A549 treated with CpdA at 1 μM for 4 hours (cell line): Measurements from ENCODE around the gene CD58. TPM values are rescaled to one million over a fixed set of nuclear protein-coding genes. Genes with fewer than 3 reads are reported as not detected.

Experiments
- total RNA-seq: library from RNA; stranded (reverse); fragments of 200-300 nt; extraction: Qiagen RNA extraction; gene quantifications from 5 replicates; pipeline ENCODE4 v1.2.3, GENCODE V29; 2022; ENCODE audit warnings: low read depth

Gene CD58, protein sequence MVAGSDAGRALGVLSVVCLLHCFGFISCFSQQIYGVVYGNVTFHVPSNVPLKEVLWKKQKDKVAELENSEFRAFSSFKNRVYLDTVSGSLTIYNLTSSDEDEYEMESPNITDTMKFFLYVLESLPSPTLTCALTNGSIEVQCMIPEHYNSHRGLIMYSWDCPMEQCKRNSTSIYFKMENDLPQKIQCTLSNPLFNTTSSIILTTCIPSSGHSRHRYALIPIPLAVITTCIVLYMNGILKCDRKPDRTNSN
- total RNA-seq: 20.8 to 24.0 TPM (median 22.9 TPM) in 5 replicates

DNA sequence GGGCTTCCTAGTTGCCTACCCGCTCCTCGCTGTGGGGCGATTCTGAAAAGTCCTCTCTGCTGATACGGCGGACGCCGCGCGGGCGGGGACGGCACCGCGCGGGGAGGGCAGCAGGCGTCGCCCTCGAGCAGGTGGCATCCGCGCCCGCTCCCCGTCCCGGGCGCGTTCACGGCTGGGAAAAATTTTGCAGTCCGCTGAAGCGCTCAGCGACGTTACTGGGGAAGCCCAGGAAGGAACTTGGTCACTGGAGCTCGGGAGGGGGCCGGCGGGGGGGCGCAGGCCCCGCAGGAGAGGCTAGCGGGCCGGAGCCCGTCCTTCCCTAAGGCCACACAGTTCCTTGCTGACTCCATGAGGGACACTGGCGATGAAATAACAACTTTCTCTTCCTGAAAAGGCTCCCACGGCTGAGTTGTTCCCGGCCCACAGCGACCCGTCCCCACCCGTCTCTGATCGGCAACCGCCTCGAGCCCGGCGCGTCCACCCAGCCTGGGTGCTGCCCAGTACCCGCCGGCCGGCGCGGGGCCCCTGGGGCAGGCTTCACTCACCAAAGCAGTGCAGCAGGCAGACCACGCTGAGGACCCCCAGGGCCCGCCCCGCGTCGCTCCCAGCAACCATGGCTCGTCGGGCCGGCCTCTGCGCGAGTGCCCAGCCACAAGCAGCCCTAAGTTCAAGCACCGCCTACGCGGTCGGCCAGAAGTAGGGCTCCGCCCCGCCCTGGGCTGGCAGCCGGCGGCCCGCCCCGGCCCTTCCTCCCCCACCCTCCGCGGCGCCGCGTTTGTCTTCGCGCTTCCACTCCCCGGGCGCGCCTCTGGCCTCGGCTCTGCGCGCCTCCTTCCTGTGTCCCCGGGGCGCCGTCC is at the start of gene CD58:
Gene CD58, minus strand, starts transcription at position 669 of the 857 bp plus-strand sequence. Its CDS starts 54 bp downstream, at position 615.

Other genes starting within 250 kb of the CD58 start
- gene ATP1A1, start 197.8 kb downstream of the CD58 start, total RNA-seq: 144 to 190 TPM (median 158 TPM) in 5 replicates
- gene IGSF3, start 96.7 kb upstream of the CD58 start, total RNA-seq: 17.9 to 23.4 TPM (median 21.2 TPM) in 5 replicates
- gene CD2, start 183.4 kb upstream of the CD58 start, total RNA-seq: not detected in 5 replicates